Activated naive CD4-positive, alpha-beta T cell treated with Interleukin-2 at 50 U/mL for 16 hours (primary cell): ENCODE data around the gene ZNF335.

Experiments
- DNase-seq: peaks from one replicate; pipeline ENCODE4 v3.0.0-alpha.2; 2020

The ZNF335 gene

DNA sequence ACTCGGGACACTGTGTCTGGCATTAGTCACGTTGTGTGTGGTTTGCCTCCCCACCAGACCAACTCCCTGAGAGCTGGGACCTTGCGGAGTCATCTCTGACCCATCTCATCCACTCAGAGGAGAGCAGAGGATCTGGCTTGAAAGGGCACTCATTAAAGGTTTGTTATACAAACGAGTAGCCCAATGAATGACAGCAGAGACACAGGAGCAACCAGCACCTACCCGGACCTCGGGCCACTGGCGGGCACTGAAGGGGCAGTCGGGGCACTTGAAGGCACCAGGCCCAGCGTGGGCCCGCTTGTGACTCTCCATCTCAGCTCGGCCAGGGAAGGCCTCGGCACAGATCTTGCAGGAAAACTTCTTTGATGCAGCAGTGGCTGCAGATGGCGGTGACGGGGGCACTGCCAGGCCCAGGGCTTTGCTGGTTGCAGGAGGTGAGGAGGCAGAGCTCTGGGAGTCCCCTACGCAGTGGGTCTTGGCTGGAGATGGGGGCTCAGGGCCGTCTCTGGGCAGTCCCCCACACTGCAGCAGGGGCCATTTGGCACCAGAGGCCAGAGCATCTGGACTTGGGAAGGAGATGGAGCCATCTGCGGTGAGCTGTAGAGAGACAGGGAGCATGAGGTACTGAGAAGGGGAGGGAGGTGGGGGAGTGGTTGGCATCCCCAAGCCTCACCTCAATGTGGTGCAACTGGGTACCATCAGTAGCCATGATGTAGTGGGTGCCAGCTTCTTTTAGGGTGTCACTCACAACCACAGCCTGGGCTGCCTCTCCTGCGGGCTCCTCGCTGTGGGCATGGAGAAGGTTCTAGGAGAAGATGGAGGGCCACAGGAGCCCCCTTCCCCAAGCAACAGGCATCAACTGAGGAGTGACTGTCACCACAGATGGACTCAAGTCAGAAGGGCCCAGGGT, 19.8 kb downstream of the ZNF335 start:
- no peak for DNase-seq

- no peak for DNase-seq
Observed at GRCh38 chr20:45950330-45950646, 21.7 kb downstream of the ZNF335 start.

DNA sequence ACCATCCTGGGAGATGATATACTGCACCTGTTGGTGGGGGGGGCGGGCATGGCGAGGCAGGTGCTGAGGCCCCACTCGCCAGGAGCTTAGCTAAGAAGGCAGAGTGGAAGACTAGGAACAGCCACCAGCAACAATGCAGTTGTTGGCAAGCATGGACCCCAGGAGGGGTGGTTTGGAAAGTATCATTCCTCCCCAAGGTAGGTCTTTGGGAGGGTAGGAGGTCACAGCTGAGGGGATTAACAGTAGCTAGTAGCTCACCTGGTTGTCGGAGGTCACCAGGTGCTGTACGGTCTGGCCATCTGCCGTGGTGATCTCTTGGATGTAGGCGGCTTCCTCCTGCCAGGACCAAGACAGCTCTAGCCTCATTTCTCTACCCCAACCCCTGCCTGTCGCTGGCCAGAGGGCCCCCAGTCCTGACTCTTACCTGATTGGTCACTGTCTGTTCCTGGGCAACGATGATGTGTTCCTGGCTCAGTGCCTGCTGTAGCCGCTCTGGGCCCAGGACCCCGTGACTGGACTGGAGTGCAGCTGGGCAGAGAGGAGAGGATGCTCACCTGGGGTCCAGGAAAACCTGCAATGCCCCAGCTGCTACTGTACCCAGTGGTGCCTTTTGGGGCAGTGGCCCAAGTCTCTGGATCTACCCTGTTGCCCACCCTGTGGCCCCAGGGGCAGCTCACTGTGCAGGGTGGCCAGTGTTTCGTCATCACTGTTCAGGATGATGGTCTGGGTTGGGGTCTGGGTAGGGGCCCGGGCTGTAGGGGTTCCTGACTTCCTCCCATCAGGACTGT, 22.3 kb downstream of the ZNF335 start:
- no peak for DNase-seq

GRCh38 chr20:45948742-45949541, 23.1 kb downstream of the ZNF335 start:
- DNase-seq = no peak

GRCh38 chr20:45948261-45948733, 23.7 kb downstream of the ZNF335 start:
- no peak for DNase-seq

DNA sequence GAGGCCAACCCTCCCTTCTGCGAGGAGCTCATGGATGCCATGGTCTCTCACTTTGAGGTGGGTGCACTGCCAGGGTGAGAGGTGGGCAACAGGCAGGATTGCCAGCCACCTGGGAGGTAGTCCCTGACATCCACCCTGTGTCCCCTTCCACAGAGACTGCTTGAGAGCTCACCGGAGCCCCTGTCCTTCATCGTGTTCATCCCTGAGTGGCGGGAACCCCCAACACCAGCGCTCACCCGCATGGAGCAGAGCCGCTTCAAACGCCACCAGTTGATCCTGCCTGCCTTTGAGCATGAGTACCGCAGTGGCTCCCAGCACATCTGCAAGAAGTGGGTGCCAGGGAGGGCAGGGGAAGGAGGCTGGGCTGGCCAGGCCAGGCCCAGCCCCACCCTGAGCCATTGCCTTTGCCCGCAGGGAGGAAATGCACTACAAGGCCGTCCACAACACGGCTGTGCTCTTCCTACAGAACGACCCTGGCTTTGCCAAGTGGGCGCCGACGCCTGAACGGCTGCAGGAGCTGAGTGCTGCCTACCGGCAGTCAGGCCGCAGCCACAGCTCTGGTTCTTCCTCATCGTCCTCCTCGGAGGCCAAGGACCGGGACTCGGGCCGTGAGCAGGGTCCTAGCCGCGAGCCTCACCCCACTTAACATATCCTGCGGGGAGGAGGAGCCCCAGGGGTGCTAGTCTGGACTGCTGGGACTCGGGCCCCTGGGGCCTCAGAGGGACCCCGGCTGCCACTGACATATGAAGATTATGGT, 24.7 kb downstream of the ZNF335 start:
- no peak for DNase-seq

DNA sequence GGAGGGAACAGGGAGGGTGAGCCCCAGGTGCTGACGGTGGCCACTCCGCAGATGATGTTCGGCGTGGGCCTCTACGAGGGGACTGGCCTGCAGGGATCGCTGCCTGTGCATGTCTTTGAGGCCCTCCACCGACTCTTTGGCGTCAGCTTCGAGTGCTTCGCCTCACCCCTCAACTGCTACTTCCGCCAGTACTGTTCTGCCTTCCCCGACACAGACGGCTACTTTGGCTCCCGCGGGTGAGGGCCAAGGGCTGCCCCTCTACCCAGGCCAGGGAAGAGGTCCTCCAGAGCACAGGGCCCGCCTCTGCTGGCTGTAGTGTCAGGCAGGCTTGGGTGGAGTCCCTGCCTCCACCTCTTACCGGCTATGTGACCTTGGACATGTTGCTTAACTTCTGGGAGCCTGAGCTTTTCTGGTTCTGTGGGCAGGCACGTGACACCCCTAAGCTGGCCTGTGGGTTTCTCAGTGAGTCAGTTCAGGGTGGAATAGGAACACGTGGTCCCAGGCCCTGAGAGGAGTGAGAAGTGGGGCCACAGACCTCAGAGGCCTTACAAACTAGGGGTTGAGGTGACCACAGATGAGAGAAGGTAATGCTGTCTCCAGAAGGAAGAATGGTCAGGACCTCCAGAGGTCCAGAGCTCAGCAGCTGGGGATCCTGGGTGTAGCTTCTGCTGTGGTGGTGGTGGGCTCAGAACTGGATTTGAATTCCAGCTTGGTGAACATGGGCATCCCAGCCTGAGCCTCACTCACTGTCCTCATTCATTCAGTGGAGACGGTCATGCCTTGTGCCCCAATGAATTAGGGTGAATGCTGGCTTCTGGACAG, 25.6 kb downstream of the ZNF335 start:
- DNase-seq = peak; percentile 44

DNA sequence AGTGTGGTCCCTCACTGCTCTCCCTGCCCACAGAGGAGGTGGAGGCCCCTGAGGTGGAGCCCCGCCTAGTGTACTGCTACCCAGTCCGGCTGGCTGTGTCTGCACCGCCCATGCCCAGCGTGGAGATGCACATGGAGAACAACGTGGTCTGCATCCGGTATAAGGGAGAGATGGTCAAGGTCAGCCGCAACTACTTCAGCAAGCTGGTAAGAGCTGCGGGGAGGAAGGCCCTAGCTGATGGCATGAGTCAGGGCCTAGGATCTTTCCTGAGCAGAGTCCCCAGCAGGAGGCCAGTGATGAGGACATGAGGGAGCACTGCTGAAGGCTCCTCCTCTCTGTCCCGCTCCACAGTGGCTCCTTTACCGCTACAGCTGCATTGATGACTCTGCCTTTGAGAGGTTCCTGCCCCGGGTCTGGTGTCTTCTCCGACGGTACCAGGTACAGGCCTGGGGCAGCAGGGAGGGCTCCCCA, 26.3 kb downstream of the ZNF335 start:
- no peak for DNase-seq

DNA sequence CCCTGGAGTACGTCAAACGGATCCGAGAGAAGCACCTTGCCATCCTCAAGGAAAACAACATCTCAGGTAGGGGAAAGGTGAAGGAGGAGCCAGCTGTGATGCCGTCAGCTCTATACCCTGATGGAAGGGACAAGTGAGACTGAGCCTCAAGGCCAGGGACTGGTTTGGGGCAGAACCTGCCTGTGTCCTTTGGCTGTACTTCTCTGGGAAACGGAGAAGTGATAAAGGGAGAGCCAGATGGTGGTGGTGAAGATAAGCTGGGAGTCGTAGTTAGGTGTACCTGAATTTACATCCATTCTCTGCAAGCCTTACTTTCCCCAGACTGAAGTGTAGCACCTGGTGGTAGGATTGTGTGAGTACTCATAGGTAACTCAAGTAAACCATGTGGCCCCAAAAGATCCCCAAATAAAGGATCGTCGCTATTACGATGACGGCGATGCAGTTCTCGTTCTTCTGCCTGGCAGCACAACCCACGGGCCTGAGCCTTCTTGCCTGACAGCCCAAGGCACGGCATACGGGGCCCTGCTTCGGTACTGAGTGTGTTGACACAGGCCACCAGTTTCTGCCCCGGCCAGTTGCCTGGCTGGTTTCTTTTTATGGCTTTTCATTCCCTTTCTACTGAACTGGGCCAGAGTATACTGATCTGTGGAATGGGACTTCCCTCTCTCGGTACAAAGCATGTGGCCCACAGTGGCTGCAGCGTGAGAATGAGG, 26.9 kb downstream of the ZNF335 start:
- no peak for DNase-seq

GRCh38 chr20:45944151-45944964, 27.6 kb downstream of the ZNF335 start:
- no peak for DNase-seq

GRCh38 chr20:45943613-45944012, 28.4 kb downstream of the ZNF335 start:
- no peak for DNase-seq

- DNase-seq = no peak
Observed at GRCh38 chr20:45940469-45940868, 31.5 kb downstream of the ZNF335 start.

GRCh38 chr20:45940053-45940452, 31.9 kb downstream of the ZNF335 start:
- no peak for DNase-seq

DNA sequence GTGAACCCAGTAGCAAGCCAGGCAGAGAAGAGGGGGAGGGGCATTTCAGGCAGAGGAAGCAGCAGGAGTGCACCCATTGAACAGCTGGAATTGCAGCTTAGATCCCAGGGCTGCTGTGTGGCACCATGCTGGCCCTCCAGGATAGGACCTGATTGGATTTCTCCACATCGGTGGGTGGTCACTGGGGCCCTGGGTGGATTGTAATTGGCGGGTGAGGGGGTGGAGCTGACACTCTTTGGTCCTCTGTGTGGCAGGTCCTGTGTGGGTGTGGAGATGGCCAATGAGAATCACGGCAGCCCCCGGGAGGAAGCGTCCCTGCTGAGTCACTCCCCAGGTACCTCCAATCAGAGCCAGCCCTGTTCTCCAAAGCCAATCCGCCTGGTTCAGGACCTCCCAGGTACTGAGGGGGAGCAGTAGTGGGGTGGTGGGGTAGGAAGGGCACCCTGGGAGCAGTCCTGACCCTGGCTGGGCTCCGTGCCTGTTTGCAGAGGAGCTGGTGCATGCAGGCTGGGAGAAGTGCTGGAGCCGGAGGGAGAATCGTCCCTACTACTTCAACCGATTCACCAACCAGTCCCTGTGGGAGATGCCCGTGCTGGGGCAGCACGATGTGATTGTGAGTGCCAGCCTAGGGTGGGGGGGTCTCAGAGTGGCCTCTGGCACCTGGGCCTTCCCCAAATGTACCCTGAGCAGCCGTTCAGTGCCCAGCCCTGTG, 33.1 kb downstream of the ZNF335 start:
- DNase-seq = no peak

DNA sequence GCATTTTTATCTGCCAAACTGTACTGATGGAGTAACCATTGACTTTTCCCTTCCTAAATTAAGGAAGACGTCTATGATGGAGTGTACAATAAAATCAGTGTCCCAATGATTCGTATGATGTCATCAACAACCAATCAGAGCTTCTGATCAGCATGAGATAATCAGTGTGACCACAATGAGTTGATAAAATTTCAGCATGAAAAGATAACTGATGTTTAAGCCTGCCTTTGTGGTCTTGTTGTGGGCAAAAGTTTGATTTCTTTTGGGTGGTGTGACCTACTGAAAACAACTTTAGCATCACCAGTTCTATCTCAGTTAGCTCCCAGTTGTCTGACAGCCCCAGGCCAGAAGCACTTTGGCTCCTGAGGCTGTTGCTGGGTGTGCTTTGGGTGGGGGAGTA, 34.2 kb downstream of the ZNF335 start:
- no peak for DNase-seq

GRCh38 chr20:45935416-45936046, 36.5 kb downstream of the ZNF335 start:
- DNase-seq = no peak

DNA sequence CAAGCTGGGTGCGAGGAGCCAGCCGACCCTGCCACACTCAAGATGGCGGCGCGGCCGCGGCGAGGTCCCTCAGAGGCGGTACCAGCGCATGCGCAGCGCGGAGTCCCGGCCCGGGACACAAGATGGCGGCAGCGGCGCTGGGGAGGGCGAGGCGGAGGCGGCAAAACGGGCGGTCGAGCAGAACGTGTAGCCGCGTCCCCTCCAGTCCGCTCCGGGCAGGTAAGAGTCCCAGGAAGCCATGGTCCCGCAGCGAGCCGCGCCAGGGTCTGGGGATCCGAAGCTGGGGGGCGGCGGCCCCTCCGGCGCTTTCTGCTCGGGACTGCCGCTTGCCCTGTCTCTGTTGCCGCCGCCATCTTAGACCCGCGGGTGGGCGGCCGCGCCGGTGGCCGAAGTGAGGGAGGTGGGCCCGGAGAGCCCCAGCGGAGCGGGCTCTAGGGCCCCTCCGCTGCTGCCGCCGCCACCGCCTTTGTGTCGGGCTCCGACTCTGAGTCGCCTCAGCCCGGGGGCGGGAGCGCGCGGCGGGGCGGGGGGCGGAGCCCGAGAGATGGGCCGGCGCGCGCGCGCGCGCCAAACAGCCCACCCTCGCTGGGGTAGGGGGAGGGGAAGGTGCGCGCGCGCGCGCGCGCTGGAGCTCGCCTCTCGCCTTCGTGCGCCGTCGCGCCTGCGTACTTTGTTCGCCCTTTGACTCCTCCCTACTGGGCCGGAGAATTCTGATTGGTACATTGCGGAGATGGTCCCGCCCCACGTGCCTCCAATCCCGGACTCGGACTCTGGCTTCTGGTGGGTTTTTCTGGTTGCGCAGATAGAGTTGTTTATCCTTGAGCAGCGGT, 37.2 kb downstream of the ZNF335 start, which contains the start of gene PCIF1:
TSS of gene PCIF1 (plus strand) at position 98 of the 830 bp plus-strand sequence. CDS start 4,317 bp downstream, outside the sequence.
- DNase-seq = peak; percentile 96
